Measurements from ENCODE around the gene VN1R2. TPM values are rescaled to one million over a fixed set of nuclear protein-coding genes. Genes with fewer than 3 reads are reported as not detected.

VN1R2 gene
- total RNA-seq, 1 donor from 2014 or later, result not detected

Other genes starting within 250 kb of the VN1R2 start
- not detected for gene ERVV-1, start 244.4 kb upstream of the VN1R2 start, total RNA-seq
- not detected for gene ERVV-2, start 213.6 kb upstream of the VN1R2 start, total RNA-seq
- 19.2 TPM for gene ZNF160, start 154.9 kb upstream of the VN1R2 start, total RNA-seq
- 23.9 TPM for gene ZNF415, start 125.4 kb upstream of the VN1R2 start, total RNA-seq
- gene ZNF347, start 99.2 kb upstream of the VN1R2 start, total RNA-seq, result 6.6 TPM
- 0.64 TPM for gene ZNF665, start 64.9 kb upstream of the VN1R2 start, total RNA-seq
- 22.9 TPM for gene ZNF677, start 3.4 kb upstream of the VN1R2 start, total RNA-seq
- not detected for gene VN1R4, start 9.4 kb downstream of the VN1R2 start, total RNA-seq
- gene ZNF845, start 75.5 kb downstream of the VN1R2 start, total RNA-seq, result 3.5 TPM
- gene ZNF525, start 107.4 kb downstream of the VN1R2 start, total RNA-seq, result 2.5 TPM
- gene ZNF765, start 136.9 kb downstream of the VN1R2 start, total RNA-seq, result 4.7 TPM
- gene ZNF761, start 173.7 kb downstream of the VN1R2 start, total RNA-seq, result 4.1 TPM
- 1.3 TPM for gene ZNF813, start 209.4 kb downstream of the VN1R2 start, total RNA-seq

Data from left ventricle myocardium superior (tissue), 1 donor.